NCI-H345 treated with DMSO at 0.1 percent for 48 hours (cell line): ENCODE data around the gene ZBTB16.

Experiments
- DNase-seq: peaks from one replicate; lab custom pipeline; 2025; ENCODE audit not compliant: unreplicated experiment; lab: John Stamatoyannopoulos, UW

ZBTB16 gene

DNA sequence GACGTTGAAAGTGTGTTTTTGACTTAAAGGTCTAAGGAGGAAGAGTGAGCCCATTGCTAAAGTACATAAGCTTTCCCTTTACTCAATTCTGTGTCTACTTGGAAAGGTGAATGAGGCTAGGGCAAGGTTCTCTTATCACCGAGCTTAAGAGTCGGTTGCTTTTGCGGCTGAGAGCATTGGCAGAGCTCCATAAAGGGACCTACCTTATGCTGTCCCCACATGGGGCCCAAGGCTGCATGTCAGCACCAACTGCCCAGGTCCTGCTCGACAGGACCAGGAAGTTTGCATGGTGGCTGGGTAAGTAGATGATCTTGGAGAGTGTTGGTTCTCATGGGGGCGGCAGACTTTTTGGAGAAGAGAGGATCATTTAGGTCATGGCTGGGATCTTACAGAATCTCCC, 91.2 kb downstream of the ZBTB16 start:
- DNase-seq: no peak

GRCh38 chr11:114151631-114152030, 92.1 kb downstream of the ZBTB16 start:
- DNase-seq: no peak

GRCh38 chr11:114152162-114152561, 92.7 kb downstream of the ZBTB16 start:
- no peak for DNase-seq

- no peak for DNase-seq
Observed at GRCh38 chr11:114152785-114153184, 93.3 kb downstream of the ZBTB16 start.

- no peak for DNase-seq
Observed at GRCh38 chr11:114153224-114153623, 93.7 kb downstream of the ZBTB16 start.

- no peak for DNase-seq
Observed at GRCh38 chr11:114154271-114155047, 94.9 kb downstream of the ZBTB16 start.

DNA sequence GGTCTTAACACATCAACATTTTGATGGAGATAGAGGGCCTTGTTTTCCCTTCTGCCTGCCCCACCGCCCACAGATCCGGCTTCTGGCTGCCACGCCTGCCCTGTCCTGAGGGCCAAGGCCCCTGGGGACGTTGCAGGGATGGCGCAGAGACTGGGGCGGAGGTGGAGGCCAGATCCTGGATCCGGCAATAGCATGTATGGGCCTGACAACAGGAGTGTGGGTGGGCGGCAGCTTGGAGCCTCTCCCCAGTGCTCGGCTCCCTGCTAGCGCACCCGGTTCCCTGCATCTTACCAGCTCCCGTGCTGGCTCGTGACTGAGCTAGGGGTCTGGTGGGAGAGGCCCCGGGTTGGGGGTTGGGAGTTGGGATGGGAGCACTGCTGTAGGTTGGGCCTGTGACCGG, 95.6 kb downstream of the ZBTB16 start:
- no peak for DNase-seq

GRCh38 chr11:114156131-114156581, 96.6 kb downstream of the ZBTB16 start:
- no peak for DNase-seq

DNA sequence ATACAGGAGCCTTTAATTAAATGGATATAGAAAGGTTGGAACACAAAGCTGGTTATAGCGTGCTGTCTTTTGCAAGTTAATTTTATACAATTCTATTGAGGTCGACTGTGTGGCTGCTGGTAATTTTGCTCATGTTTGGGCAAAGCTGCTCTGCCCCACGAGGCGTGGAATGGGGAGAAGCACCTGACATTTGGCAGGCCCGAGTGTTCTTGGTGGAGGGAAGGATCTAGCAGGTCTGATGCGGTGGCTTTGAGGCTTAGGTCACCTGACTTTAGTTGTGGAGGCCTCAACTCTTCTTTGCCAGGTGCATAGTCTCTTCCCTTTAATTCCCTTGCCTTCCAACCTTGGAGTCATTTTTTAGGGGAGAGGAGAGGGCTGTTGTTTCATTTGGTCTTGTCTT, 97.3 kb downstream of the ZBTB16 start:
- DNase-seq: no peak

GRCh38 chr11:114157476-114158050, 98.1 kb downstream of the ZBTB16 start:
- DNase-seq: no peak

- DNase-seq: no peak
Observed at GRCh38 chr11:114158421-114158820, 98.9 kb downstream of the ZBTB16 start.

DNA sequence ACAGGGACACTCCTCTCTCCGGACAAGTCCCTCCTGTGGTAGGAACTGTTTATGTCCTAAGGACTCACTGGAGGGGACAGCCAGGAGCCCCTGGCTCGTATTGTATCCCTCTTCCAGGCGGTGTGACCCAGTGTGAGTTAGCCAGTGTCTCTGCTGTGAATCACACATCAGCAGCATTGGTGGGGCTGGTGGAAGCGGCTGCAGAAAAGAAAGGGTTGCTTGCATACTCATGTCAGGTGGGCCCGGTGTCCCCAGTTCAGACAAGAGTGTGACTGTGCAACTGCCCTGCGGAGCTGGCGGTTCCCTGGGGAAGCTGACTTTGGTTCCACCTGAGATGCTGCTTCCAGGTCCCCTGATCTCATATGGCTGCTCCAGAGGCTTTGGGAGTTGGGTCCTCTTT, 99.4 kb downstream of the ZBTB16 start:
- DNase-seq: no peak

- DNase-seq: no peak
Observed at GRCh38 chr11:114159320-114159719, 99.8 kb downstream of the ZBTB16 start.

DNA sequence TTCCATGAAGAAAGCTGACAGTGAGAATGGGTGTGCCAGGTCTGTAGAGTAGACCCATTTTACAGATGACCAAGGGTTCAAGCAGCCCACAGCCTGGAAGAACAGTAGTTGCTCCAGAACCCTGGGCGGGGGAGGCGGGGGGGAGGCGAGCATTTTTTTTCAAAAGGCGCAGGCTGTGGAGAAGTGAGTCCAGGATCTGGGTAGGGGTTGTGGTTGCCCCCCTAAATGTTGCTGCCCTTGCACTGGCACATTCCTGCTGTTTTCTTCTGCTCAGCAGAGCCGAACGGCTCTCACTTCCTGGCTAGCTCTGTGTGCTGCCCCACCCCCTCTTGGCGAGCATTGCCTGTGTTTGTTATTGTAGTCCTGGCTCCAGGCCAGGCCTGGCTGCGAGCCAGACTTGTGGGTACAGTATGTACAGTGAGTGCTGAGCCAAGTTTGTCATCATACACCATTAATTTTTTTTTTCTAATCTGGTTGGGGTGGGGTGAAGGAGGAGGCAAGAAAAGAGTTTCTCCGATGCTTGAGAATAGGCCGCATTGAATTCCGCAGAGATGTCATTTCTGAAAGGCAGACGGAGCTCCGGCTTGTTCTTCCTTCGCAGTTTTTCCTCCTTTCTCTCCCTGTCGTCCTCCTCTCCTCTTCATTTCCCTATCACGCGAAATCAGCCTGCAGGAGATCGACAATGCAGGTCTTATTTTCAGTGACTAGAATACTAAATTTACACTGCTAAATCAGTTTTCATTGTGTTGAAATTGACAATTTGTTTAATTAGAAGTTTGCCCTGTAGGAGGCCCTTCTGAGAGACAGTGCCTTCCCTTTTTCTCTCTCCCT, 100.5 kb downstream of the ZBTB16 start:
- DNase-seq: peak; percentile 94

- no peak for DNase-seq
Observed at GRCh38 chr11:114160894-114161293, 101.4 kb downstream of the ZBTB16 start.

GRCh38 chr11:114161486-114162250, 102.2 kb downstream of the ZBTB16 start:
- no peak for DNase-seq

- DNase-seq: peak; percentile 80
Observed at GRCh38 chr11:114162719-114163123, 103.2 kb downstream of the ZBTB16 start.

DNA sequence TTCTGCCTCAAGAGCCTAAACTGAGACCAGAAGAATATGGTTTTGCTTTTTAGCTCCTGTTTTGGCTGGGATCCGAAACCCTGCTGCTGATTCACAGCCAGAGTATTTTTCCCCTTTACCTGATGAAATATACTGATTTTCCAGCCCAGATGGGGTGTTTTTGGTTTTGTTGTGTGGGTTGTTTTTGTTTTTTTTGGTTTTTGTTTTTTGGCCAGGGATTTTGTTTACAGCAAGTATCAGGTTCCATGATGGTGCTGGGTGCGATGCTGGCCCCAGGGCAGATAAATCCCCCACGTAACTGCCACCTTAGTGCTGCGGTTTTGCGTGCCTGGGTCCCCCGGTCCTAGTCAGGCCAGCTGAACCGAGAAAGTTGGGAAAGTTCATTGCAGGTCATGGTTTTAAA, 103.7 kb downstream of the ZBTB16 start:
- no peak for DNase-seq

DNA sequence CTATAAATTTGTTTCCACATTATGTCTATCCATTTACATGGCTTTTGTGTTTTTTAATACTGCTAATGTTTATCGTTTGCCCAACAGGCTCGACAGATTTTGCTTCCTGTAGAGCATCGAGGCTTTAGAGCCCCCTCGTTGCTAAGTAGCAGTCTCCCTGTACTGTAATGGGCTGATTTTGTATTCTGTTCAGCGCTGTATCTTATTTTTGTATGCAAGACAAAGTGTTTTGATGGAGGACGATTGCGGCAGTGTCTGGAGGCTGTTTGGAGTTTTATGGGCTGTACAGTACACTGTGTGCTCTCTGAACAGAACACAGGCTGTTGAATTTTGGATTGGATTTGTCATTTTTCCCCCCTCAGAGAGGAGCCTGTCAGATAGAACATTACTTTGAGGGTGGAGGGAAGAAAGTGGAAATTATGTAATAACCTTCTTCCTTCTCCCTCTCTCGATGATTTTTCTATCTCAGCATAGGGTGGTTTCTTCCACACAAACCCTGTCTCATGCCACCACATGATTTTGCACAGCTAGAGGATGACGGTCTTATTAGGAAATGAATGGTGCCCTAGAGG, 104.4 kb downstream of the ZBTB16 start:
- DNase-seq: no peak

DNA sequence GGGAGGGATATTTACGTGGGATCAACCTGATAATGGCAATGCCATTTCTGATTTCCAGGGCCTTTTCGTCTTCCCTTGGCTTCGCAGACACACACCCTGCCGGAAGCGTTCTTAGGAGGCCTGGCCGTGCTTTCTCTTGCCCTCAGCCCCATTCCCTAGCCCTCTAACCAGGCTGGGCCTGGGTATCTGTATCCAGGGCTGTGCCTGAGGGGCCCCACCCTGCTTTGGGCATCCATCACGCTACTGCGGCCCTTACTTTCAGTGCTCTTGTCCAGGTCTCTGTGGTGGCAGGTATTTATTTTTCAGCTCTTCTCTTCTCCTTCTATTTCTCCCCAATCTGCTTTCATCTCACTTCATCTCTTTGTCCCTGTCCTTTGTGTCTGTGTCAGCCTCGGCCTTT, 105.0 kb downstream of the ZBTB16 start:
- no peak for DNase-seq
